H54 (cell line): ENCODE data around the gene ATP5F1D.

Experiments used
- DNase-seq: peaks from one replicate; pipeline ENCODE4 v3.0.0; 2011; ENCODE audit warnings: low spot score, mixed read lengths; ENCODE audit not compliant: insufficient read length
- FAIRE-seq: peaks from 3 replicates; lab custom pipeline; 2011; peaks lifted over from hg19 to GRCh38; lab: Jason Lieb, UNC
- POLR2A ChIP-seq: IDR thresholded peaks from 2 replicates; pipeline ENCODE4 v1.6.1; 2011; ENCODE audit warnings: low read depth, mild to moderate bottlenecking, low read length

The ATP5F1D gene

DNA sequence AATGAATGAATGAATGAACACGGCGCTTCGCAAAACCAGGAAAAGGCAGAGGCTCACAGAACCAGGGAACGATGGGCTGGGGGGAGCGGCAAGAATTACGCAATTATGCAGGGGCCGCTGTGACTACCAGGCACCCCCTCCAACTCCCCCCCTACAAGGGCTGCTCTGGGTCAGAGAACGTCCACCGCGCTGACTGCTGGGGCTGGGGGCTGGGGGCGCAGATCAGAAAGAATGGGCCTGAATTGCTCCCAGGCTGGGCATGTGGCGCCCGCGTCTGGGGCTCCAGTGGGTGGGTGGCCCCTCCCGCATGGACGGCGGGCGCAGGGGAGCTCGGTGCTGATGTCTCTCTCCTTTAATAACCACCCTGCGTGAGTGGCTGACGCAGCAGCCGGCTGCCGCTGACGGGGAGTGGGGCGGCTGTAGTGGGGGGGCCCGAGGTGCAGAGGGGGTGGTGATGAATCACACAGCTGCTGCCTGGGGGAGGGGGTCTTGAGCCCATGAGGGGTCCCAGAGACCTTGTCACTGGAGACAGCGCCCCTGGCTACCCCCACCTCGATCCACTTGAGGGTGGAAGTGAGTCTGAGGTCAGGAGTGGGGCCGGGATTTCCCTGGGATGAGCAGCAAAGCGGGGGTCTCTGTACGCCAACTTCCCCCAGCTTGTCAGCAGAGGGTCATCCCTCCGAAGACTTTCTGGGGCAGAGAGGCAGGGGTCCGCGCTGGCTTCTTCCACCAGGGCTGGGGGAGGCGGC is 26.1 kb downstream of the ATP5F1D start:
- FAIRE-seq (no peak), DNase-seq (no peak)
- TF ChIP-seq POLR2A = no peak

DNA sequence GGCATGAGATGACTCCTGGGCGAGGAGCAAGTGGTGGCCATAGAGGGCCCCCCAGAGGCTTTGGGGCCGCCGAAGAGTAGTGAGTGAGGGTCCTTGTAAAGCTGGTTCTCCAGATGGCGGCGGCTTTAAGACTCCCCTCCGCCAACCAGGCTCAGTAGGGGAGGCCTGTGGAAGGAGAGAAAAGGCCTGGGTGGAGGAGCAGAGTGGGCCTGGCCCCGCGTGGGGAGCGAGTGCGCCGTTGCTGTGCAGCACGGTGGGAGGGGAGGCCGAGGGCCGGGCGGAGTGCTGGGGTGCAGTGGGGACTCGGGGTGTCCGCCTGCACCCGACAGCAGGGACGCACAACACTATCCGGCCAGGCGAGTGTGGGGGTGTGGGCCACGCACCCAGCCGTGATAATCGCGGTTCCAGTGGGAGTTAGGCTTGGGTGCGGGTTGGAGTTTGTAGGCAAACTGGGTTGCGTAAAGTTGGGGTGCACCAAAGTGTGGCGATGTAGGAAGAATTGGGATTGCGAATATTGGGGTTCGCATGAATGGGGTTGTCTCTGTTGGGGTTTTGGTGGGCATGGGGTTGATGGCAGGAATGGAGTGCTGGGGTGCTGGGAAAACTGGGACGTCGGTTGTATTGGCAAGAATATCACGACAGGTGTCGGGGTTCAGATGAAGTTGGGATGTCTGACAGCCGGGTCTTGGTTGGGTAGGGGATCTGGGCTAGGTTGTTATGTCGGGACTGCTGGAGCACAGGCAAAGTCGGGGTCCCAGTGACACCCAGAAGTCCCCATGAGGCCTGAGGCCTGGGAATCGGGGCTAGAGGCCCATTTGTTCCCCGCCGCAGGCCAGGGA is 26.9 kb downstream of the ATP5F1D start:
- no peak for TF ChIP-seq POLR2A
- FAIRE-seq (no peak), DNase-seq (no peak)

DNA sequence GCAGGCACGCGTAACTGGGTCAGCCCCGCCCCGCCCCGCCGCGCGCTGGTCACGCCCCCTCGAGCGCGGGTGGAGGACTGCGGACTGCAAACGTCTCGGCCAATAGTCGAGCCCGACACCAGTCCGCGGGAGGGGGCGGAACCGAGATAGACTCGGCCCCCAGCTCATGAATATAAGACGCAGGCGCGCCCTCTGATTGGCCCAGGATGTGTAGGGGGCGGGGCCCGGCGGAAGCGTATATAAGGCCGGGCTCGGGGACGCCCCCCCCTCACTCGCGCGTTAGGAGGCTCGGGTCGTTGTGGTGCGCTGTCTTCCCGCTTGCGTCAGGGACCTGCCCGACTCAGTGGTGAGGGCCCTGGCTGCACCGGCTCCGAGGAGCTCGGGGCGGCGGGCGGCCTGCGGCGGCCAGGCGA is 27.5 kb downstream of the ATP5F1D start, which contains the start of gene CIRBP:
Gene CIRBP, plus strand, starts transcription at position 268 of the 413 bp plus-strand sequence. CDS start 1,602 bp downstream, outside the sequence.
- FAIRE-seq (no peak), DNase-seq (peak; percentile 97)
- peak; percentile 96 for TF ChIP-seq POLR2A

DNA sequence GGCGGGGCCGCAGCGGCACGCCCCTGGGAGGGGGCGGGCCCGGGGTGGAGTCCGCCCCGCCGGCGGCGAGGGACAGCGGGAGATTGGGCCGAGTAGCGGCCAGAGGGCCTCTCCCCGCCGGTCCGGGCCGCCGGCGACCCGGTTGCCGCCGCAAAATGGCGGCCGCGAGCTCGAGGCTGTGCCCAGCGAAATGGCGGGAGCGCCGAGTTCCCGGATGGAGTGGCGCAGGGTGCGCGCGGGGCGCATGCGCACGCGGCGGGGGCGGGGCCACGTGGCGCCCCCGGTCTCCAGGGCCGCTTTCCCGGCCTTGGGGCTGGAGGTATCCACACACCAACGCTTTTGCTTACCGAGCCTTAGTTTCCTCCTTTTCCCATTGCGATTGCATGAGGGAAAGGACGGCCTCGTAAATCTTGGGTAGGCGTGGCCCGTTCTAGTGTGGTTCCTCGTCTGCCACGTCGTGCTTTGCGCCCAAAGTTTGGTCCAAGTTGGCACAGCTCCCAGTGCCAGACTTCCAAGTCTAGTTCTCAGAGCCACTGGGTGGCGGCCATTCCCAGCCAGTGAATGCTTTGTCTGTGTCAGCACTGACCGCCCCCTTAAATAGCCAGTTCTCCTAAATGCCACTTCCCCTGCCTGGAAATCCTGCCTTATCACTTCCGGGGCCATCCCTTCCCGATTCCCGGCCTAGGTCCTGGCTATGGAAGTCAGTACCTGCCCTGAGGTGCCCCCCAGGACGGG is 28.1 kb downstream of the ATP5F1D start:
- DNase-seq (no peak), FAIRE-seq (no peak)
- peak; percentile 31; the same call in 1 of the 2 replicates for TF ChIP-seq POLR2A

DNA sequence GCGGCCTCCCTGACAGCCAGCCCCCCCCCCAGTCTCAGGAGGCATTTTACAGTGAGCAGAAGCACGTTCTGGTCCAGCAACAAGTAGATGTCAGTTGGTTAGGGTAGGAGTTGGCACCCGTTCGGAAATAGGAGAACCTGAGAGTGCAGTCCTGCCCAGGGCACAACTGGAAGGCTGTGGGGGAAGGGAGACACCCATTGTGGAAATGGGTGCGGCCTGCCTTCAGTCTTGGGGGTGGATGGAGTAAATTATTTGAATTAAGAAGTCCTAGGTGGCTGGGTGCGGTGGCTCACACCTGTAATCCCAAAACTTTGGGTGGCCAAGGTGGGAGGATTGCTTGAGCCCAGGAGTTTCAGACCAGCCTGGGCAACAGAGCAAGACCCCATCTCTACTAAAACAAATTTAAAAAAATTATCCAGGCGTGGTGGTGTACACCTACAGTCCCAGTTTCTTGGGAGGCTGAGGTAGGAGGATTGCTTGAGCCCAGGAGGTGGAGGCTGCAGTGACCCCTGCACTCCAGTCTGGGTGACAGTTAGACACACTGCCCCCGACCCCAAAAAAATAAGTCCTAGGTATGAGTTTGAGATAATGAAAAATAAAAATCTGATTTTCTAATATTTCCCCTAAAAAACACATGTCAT is 28.8 kb downstream of the ATP5F1D start:
- no peak for FAIRE-seq
- DNase-seq = no peak
- no peak for TF ChIP-seq POLR2A

DNA sequence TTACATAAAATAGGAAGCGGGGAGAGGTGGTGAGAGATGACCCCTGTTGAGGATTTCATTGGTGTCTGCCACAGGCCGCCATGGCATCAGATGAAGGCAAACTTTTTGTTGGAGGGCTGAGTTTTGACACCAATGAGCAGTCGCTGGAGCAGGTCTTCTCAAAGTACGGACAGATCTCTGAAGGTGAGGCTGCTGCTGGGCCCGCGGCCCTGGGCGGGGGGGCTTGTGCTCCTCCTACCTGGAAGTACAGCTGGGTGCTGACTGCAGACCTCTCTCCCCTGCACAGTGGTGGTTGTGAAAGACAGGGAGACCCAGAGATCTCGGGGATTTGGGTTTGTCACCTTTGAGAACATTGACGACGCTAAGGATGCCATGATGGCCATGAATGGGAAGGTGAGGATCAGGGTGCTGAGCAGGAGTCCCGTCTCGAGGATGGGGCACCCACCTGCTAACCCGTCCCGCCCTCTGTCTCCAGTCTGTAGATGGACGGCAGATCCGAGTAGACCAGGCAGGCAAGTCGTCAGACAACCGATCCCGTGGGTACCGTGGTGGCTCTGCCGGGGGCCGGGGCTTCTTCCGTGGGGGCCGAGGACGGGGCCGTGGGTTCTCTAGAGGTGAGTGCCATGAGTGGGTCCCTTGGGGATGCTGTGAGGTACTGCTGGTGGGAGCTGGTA is 29.4 kb downstream of the ATP5F1D start:
- no peak for TF ChIP-seq POLR2A
- no peak for FAIRE-seq

DNA sequence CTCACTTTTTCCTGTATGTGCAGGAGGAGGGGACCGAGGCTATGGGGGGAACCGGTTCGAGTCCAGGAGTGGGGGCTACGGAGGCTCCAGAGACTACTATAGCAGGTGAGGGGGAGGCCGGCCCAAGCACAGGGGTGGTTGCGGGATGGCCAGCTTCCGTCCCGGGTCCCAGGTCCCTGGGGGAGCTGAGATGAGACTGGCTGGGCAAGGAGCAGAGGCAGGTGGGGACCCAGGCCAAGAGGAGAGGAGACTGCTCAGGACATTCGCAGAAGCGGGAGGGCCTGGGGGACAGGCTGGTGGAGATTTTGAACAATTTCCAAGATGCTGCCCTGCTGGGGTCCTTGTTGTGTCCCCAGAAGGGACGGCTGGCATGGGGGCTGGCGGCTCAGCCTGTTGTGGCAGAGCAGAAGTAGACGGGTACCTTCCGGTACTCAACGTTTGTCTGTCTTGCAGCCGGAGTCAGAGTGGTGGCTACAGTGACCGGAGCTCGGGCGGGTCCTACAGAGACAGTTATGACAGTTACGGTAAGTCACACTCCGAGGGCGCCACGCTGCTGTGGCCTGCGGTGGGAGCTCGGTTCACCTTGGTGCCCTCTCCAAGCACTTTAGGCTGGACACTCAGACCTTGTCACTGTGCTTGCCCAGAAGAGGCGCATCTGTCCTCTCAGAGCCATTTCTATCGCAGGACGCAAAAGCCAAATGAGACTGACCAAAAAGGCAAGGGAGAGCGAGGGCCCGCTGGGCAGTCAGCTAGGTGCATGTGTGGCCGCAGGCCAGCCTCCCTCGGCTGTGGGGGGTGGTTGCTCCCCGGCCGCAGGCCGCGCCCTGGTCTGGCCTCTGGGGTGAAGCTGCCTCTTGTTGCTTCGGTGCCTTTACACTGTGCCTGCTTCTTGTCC is 30.2 kb downstream of the ATP5F1D start:
- DNase-seq (no peak), FAIRE-seq (no peak)
- no peak for TF ChIP-seq POLR2A

More for the DNA sequence above, 29.4 kb downstream of the ATP5F1D start:
- no peak for DNase-seq

DNA sequence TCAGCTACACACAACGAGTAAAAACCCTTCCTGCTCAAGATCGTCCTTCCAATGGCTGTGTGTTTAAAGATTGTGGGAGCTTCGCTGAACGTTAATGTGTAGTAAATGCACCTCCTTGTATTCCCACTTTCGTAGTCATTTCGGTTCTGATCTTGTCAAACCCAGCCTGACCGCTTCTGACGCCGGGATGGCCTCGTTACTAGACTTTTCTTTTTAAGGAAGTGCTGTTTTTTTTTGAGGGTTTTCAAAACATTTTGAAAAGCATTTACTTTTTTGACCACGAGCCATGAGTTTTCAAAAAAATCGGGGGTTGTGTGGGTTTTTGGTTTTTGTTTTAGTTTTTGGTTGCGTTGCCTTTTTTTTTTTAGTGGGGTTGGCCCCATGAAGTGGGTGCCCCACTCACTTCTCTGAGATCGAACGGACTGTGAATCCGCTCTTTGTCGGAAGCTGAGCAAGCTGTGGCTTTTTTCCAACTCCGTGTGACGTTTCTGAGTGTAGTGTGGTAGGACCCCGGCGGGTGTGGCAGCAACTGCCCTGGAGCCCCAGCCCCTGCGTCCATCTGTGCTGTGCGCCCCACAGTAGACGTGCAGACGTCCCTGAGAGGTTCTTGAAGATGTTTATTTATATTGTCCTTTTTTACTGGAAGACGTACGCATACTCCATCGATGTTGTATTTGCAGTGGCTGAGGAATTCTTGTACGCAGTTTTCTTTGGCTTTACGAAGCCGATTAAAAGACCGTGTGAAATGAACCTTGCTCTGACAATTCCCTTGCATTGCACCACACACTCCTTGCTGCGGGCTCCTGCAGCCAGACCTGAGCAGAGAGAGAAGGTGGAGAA is 31.1 kb downstream of the ATP5F1D start:
- DNase-seq (no peak), FAIRE-seq (no peak)
- TF ChIP-seq POLR2A = no peak

DNA sequence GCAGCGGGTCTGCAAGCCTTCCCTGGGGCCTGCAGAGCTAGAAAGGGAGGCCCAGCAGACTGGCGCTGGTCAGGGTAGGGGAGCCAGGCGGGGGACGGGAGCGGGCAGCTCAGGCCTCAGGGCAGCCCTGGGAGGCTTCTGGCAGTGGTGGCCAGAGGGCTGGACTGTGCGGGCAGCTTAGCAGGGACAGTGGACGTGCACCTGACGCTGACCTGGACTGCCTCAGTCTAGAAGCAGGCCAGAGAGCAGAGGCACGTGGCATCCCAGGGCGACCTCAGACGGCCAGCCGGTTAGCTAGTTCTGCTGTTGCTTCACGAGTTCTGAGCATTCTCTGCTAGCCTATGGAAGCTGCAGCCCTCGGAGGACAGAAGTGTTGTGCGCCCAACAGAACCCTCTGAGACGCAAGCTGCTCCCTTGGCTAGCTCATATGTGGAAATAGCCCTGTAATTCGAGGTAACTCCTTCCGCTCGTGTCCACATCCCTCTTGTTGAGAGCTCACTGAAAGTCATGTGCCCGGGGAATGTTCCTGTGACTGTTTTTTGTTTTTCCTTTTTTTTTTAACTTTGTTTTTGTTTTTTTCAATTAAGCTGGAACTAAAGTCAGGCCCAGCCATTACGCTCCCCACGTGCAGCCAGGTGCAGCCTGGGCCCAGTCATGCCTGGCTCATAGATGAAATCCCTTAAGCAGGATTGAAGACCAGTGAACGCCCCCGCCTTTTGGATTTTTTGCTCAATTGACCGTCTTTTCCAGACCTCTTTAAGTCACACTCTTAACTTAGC is 31.9 kb downstream of the ATP5F1D start:
- no peak for TF ChIP-seq POLR2A
- FAIRE-seq = no peak
- no peak for DNase-seq

DNA sequence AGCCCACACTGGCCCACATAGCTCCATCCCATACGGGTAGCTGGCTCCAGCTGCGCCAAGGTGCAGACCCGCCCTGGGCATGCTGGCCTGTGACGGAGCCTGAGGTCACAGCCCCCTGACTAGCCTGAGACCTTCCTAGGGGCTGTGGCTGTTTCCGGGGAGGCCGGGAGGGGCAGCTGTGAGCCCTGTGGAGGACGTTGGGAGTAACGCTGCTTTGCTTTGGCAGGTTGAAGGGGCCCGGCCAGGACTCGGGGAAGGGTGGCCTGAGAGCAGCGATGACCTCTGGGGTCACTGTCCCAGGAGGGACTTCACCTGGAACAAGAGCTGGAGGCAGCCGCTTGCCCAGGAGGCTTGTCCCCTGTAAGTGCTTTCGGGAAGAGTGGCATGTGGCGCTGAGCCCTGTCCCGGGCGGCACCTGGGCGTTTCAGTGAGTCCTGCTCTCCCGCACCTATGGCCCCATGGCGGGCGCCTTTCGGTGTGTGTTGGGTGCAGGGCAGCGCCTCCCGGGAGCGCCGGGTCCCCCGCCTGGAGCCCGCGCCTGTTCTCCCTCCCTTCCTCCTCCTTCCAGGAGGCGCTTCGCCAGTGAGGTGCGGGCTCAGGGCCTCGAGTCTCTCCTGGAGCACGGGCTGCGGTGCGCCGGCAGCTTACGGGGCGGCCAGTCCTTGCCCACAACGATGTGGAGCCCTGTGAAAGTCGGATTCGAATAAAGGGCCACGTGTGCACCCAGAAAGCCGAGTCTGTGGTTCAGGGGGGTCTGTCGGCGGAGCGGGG is 32.7 kb downstream of the ATP5F1D start:
- FAIRE-seq (no peak), DNase-seq (no peak)
- no peak for TF ChIP-seq POLR2A
